IPS DF 19.7 (cell line): Measurements from ENCODE around the gene SIK3.

ENCODE experiments used
- DNase-seq: peaks from one replicate; pipeline ENCODE4 v3.0.0-alpha.2; 2013; ENCODE audit warnings: low read depth, low spot score

Gene SIK3

GRCh38 chr11:117110294-117110950 is 12.2 kb upstream of the SIK3 start:
- DNase-seq: no peak

DNA sequence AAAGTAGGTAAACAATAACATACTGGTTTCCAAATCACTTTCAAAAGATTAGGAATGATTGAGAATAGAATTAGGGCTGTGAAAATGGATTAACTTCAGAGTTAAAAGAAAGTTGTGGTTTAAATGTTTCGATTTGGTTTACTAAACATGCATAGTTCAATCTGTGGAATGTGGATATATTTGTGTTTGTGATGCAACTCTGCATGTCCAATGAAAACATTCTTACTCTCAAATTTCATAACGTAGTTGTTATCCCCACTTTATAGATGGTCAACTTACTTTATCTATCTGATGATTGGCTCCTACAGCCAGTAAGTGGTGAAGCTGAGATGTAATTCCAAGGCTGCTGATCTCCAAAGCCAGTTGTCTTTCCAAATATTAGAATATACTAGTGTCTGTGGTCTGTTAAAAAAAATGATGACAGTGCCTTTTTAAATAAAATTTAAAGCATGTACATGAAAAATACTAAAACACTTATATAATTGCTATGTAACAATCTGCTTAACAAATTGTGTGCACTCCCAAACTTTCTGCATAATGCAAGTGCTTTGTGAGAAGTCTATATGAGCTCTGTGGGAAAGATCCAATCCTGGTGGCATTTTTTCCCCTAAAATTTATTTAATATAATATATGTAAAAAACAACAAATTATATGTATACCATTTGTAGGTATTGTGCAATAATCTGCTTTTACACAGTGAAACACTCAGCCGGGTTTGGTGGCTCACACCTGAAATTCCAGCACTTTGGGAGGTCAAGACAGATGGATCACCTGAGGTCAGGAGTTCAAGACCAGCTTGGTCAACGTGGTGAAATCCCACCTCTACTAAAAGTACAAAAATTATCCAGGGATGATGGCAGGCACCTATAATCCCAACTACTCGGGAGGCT is 9.7 kb upstream of the SIK3 start:
- DNase-seq: no peak

GRCh38 chr11:117100556-117100955 is 2.3 kb upstream of the SIK3 start:
- no peak for DNase-seq

DNA sequence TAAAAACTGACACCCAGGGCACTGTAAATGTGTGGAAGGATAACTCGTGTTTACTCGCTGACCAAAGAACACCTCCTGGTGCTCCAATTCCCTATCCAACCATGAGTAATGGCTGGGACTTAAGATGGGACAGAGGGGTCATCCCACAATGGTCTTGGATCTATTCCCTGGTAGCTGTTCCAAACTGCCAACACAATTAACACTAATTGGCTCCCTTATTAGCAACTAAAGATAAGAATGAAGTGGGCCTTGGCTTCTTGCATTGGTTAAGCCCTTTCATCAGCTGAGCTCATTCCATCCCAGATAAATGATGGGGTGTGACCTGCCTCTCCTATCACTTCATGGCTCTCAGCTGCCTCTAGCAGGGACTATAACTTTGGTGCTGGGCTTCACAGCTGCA is 1.5 kb upstream of the SIK3 start:
- no peak for DNase-seq

GRCh38 chr11:117097389-117098268 is 599 bp downstream of the SIK3 start:
- no peak for DNase-seq

DNA sequence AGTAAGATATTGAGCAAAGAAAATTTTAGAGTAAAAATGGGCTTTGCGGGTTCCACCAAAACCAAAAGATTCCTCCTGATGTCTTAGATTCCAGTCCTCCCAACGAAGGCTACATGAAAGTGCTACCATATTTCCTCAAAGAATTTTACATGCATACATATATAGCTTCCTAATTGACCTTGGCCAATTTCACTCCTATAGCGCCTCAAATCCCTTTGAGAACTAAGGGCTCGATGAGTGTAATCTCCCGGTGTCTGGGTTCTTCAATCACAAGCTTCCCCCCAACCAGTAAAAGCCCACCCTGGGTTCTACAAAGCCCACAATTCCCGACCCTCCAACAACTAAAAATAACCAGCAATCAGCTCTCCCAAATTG is 1.2 kb downstream of the SIK3 start:
- DNase-seq: no peak

- DNase-seq: no peak
Observed at GRCh38 chr11:117096201-117096991, 1.8 kb downstream of the SIK3 start.

GRCh38 chr11:117095284-117096161 is 2.7 kb downstream of the SIK3 start:
- DNase-seq: no peak

GRCh38 chr11:117094776-117095175 is 3.5 kb downstream of the SIK3 start:
- no peak for DNase-seq

- DNase-seq: no peak
Observed at GRCh38 chr11:117092951-117093590, 5.2 kb downstream of the SIK3 start.

DNA sequence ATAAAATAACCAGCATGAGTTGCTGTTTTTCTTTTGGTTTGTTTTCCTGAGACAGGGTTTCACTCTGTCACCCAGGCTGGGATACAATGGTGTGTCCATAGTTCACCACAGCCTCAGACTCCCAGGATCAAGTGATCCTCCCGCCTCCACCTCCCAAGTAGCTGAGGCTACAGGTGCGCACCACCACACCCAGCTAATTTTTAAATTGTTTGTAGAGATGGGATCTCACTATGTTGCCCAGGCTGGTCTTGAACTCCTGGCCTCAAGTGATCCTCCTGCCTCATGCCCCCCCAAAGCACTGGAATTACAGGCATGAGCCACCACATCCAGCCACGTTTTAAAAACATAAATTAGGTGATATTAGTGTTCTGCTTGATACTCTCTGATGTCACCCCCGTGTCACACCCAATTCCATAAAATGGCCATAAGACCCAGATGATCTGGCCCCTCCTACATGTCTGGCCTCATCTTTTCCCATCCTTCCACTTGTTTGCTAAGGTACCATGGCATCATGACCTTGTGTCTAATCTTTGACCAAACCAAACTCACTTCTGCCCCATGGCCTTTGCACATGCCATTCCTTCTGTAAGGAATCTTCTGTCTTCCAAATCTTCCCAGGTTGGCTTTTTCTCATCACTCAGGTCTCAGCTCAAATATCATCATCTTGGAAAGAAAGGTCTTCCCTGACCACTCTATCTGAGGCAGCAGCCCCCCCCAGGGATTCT is 6.3 kb downstream of the SIK3 start:
- no peak for DNase-seq

DNA sequence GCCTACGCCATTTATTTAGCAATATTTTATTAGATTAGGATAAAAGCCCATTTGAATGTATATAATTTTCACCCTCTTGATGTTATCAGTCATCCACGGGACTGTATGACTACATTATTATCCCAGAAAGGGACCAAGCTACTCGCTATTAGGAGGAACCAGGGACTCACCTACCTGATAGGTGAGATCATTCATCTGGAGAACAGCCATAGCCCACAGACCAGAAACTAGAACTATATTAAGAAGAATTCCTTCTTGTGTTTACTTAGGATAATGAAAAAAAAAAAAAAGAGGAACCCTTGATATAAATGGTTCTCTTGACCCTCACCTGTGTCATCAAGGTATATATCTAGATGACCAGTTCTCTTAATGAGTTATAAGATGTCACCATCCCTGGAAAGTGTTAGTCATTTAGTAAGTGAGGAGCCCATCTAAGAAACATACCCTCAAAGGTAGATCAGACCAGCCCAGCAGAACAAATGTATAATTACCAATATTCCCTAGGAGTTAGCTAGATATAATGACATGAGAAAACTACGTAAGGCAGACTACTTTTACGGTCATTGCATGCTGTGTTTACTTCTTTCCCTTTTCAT is 8.0 kb downstream of the SIK3 start:
- no peak for DNase-seq

- DNase-seq: no peak
Observed at GRCh38 chr11:117089685-117090084, 8.5 kb downstream of the SIK3 start.

- DNase-seq: no peak
Observed at GRCh38 chr11:117087446-117087845, 10.8 kb downstream of the SIK3 start.

GRCh38 chr11:117084992-117085391 is 13.2 kb downstream of the SIK3 start:
- no peak for DNase-seq

DNA sequence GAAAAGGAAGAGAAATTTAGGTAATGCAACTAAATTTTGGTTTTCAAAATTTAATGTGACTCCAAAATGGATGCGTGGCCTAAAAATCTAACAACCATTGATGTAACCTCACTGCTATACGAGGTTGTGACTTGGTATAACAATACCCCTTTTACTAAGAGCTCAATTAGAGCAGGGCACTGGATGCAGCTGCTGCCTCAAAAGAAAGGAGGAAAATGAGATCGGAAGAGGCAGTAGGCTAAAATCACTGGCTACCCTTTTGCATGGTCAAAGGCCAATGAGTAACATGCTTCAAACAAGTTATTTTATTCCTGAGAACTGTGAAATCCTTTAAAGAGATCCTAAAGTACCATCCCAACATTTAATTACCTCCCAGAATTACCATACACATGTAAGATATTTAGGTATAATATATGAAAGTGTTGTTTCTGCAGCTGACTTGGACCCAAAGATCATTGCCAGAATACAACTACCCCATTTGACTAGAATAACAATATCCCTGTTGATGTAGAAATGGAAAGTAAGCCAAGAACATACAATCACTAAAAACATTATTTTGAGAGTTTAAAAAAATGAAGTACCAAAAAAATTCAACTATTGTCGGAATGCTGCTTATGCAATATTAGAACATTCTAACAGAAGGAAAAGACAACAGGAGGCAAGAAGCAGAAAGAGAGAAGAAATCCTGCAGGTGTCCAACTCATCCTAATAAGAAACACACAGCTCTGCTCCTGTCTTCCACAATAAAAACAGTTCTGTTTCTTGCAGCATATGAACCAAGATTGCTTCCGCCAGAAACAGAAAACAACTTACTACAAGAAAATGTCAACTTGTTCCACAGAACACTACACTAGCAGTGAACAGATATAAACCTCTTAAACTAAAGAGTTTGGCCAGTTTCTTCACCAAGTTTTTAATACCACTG is 15.0 kb downstream of the SIK3 start:
- no peak for DNase-seq

GRCh38 chr11:117081908-117082307 is 16.3 kb downstream of the SIK3 start:
- DNase-seq: no peak

GRCh38 chr11:117080370-117080769 is 17.9 kb downstream of the SIK3 start:
- DNase-seq: no peak
